ENCODE measurements around the gene LHX3.
"Not testable (repeated sequence)": the region's sequence is repeated elsewhere in the genome, so short reads cannot be mapped to it uniquely, and the experiment has no call there.

LHX3 gene

GRCh38 chr9:136240941-136241340, 36.0 kb upstream of the LHX3 start:
- no peak for DNase-seq

- DNase-seq, result no peak
Observed at GRCh38 chr9:136239983-136240330, 35.0 kb upstream of the LHX3 start.

- no peak for DNase-seq
Observed at GRCh38 chr9:136239135-136239982, 34.4 kb upstream of the LHX3 start.

GRCh38 chr9:136238342-136238732, 33.4 kb upstream of the LHX3 start:
- DNase-seq, result no peak

GRCh38 chr9:136237486-136238341, 32.8 kb upstream of the LHX3 start:
- no peak for DNase-seq

- not testable (repeated sequence) for DNase-seq
Observed at GRCh38 chr9:136236471-136237410, 31.8 kb upstream of the LHX3 start.

- DNase-seq, result no peak
Observed at GRCh38 chr9:136235709-136236455, 31.0 kb upstream of the LHX3 start.

GRCh38 chr9:136235171-136235570, 30.2 kb upstream of the LHX3 start:
- DNase-seq, result no peak

GRCh38 chr9:136234597-136234996, 29.7 kb upstream of the LHX3 start:
- DNase-seq, result no peak

- DNase-seq, result no peak
Observed at GRCh38 chr9:136233868-136234267, 28.9 kb upstream of the LHX3 start.

GRCh38 chr9:136233411-136233810, 28.5 kb upstream of the LHX3 start:
- no peak for DNase-seq

- no peak for DNase-seq
Observed at GRCh38 chr9:136232969-136233368, 28.0 kb upstream of the LHX3 start.

- DNase-seq, result no peak
Observed at GRCh38 chr9:136231478-136232297, 26.8 kb upstream of the LHX3 start.

GRCh38 chr9:136230773-136231172, 25.8 kb upstream of the LHX3 start:
- DNase-seq, result no peak

GRCh38 chr9:136230365-136230764, 25.4 kb upstream of the LHX3 start:
- no peak for DNase-seq

- no peak for DNase-seq
Observed at GRCh38 chr9:136229096-136230065, 24.5 kb upstream of the LHX3 start.

- no peak for DNase-seq
Observed at GRCh38 chr9:136228107-136228875, 23.4 kb upstream of the LHX3 start.

GRCh38 chr9:136226680-136227407, 21.9 kb upstream of the LHX3 start:
- no peak for DNase-seq
